ENCODE results near the gene FOXL2. TPM values are rescaled to one million over a fixed set of nuclear protein-coding genes. Genes with fewer than 3 reads are reported as not detected.

The FOXL2 gene
- total RNA-seq = under 1 TPM in 1 of 4 donors, not detected in 3; 0.19 TPM

DNA sequence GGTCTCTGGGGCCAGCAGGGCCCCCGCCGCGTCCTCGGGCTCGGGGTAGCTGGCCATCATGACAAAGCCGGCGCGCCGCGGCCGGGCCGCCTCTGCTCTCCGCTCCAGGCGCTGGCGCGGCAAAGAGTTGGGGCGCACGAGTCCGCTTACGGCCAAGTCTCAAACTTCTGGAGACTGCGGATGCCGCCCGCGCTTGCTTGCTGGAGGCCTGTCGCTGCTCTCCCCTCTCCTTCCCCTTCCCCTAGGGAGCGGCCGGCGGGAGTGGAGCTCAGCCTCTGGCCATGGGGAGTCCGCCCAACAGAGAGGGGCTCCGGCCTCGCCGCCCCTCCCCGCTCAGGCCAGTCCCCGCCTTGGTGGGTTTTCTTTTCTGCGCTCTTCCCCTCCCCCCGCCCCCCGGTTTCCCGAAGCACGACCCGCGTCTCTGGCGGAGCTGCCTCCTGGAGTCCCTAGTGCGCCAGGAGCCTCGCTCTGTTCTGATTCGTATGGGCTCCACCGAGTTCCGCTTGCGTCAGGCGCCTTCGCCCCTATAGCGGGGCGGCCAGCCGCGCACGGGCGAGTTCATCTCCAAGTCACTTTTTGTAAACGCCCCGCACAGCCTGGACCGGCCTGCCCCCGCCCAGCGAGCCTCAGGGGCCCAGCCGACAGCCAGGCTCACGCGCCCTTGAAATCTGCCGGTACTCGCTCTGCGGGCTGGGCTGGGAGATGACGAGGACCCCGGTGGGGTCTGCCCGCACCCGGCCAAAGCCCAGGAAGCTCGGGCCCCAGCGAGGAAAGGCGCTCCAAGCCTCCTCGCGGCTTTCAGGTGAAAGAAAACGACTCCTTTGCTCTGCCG, at the start of gene FOXL2, which contains the start of gene FOXL2NB:
FOXL2 (minus strand) TSS at position 475 of the 832 bp plus-strand sequence; CDS start at position 60, 415 bp downstream.
FOXL2NB (plus strand) TSS at position 555 of the 832 bp plus-strand sequence; CDS start at position 703, 148 bp downstream.
- Histone ChIP-seq H3K27me3 (peaks cover 37 to 100% (median 66%) of the 10 kb centered on the region in 4 donors), H3K27ac (peak within 1 kb of the TSS in 1 of 4 donors; percentile 58), H3K36me3 (no peaks in the 10 kb centered on the region), H3K4me1 (peaks cover 32 to 51% (median 40%) of the 10 kb centered on the region in 3 donors), H3K9me3 (no peaks in the 10 kb centered on the region), H3K4me3 (peak within 1 kb of the TSS; percentile 11 to 59 (median 42))
- TF ChIP-seq, protein P1, sequence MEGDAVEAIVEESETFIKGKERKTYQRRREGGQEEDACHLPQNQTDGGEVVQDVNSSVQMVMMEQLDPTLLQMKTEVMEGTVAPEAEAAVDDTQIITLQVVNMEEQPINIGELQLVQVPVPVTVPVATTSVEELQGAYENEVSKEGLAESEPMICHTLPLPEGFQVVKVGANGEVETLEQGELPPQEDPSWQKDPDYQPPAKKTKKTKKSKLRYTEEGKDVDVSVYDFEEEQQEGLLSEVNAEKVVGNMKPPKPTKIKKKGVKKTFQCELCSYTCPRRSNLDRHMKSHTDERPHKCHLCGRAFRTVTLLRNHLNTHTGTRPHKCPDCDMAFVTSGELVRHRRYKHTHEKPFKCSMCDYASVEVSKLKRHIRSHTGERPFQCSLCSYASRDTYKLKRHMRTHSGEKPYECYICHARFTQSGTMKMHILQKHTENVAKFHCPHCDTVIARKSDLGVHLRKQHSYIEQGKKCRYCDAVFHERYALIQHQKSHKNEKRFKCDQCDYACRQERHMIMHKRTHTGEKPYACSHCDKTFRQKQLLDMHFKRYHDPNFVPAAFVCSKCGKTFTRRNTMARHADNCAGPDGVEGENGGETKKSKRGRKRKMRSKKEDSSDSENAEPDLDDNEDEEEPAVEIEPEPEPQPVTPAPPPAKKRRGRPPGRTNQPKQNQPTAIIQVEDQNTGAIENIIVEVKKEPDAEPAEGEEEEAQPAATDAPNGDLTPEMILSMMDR (IDR thresholded peaks at IDR 0.05) = no peak
- no peak for TF ChIP-seq POLR2A (IDR thresholded peaks at IDR 0.05)
- DNase-seq = no peak
- intact Hi-C loops (cut with DNase I) = no loop called here
- WGBS, 2 donors = 0 to 3% methylated on average over 8 to 16 of the region's 78 CpGs

DNA sequence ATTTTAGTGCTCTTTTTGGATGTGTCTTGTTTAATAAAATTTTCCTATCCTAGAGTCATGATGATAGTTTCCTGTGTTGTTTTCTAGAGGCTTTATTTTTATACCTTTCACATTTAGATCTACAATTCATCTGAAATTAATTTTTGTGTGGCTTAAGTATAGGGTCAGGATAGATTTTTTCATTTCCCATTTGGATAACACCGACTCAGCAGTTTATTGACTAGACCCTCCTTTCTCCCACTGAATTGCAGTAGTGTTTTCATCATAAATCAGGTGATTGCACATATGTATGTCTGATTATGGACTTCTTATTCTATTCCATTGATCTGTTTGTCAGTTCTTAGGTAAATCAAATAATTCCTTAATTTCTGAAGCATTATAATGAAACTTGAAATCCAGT, 48.8 kb upstream of the FOXL2 start:
- intact Hi-C loops (cut with DNase I) = no loop called here
- H3K27ac ChIP-seq = no peak overlapping the region
- 78 to 83% methylated on average over 1 of the region's 1 CpG for WGBS, 2 donors
- H3K4me3 ChIP-seq = no peak overlapping the region
- no peak for DNase-seq
- H3K9me3 ChIP-seq = no peaks in the 10 kb centered on the region
- H3K36me3 ChIP-seq = no peaks in the 10 kb centered on the region
- TF ChIP-seq, protein P1 (IDR thresholded peaks at IDR 0.05) = no peak
- no peak for TF ChIP-seq POLR2A (IDR thresholded peaks at IDR 0.05)
- no peaks in the 10 kb centered on the region for H3K4me1 ChIP-seq
- H3K27me3 ChIP-seq = peaks cover 0 to 6% (median 0%) of the 10 kb centered on the region in 4 donors

- no peak overlapping the region for H3K27ac ChIP-seq
- no peaks in the 10 kb centered on the region for H3K36me3 ChIP-seq
- no peak for TF ChIP-seq POLR2A (IDR thresholded peaks at IDR 0.05)
- TF ChIP-seq, protein P1 (IDR thresholded peaks at IDR 0.05) = no peak
- H3K4me1 ChIP-seq = no peaks in the 10 kb centered on the region
- 83 to 90% methylated on average over 2 of the region's 2 CpGs for WGBS, 2 donors
- no peak for DNase-seq
- H3K4me3 ChIP-seq = no peak overlapping the region
- H3K27me3 ChIP-seq = no peaks in the 10 kb centered on the region
- intact Hi-C loops (cut with DNase I) = no loop called here
- H3K9me3 ChIP-seq = no peaks in the 10 kb centered on the region
Measured at GRCh38 chr3:138987181-138987580, 40.2 kb upstream of the FOXL2 start.

GRCh38 chr3:138985932-138986331, 39.0 kb upstream of the FOXL2 start:
- TF ChIP-seq POLR2A (IDR thresholded peaks at IDR 0.05) = no peak
- WGBS, 2 donors = 50 to 65% methylated on average over 4 of the region's 4 CpGs
- Histone ChIP-seq H3K27ac (no peak overlapping the region), H3K36me3 (no peaks in the 10 kb centered on the region), H3K27me3 (no peaks in the 10 kb centered on the region), H3K4me1 (no peaks in the 10 kb centered on the region), H3K9me3 (no peaks in the 10 kb centered on the region), H3K4me3 (no peak overlapping the region)
- intact Hi-C loops (cut with DNase I) = no loop called here
- no peak for DNase-seq

DNA sequence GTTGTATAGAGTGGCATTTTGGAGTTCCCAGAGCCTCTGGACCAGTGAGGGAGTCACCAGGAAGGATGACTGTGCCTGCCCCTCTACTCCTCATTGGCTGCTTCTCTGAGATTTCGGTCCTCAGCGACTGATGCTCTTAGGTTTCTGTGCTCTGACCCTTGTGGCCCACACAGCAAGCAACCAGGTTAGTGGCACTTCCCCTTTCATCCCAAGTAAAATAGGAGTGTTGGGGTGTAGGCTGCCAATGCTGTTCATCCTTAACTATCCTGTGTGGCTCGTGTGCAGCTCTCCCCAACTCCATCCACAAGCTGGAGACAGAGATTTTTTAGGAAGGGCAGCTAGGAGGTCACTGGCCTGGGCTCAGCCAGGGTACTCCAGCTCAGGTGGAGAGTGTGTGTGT, 37.9 kb upstream of the FOXL2 start:
- Histone ChIP-seq H3K27ac (no peak overlapping the region), H3K4me3 (no peak overlapping the region), H3K36me3 (no peaks in the 10 kb centered on the region), H3K27me3 (no peaks in the 10 kb centered on the region), H3K9me3 (no peaks in the 10 kb centered on the region), H3K4me1 (no peaks in the 10 kb centered on the region)
- WGBS, 2 donors = 33% methylated on average over 3 of the region's 3 CpGs; no CpG with 5 or more reads in 1 of the 2 donors
- DNase-seq = no peak
- intact Hi-C loops (cut with DNase I) = no loop called here
- TF ChIP-seq, protein P1 (IDR thresholded peaks at IDR 0.05) = no peak
- TF ChIP-seq POLR2A (IDR thresholded peaks at IDR 0.05) = no peak
